HepG2 (cell line): ENCODE results near the gene CACNG8. TPM values are rescaled to one million over a fixed set of nuclear protein-coding genes. Genes with fewer than 3 reads are reported as not detected.

ENCODE experiments used
- ATAC-seq: fragments of 200-7000 bp; cut with Tn5 transposase; 3 replicates; pipeline ENCODE4 v1.9.1; 2020; ENCODE audit warnings: mild to moderate bottlenecking, moderate library complexity
- BruUV-seq: library from RNA; stranded (reverse); fragments of 400-500 nt; replicated peaks from 2 replicates; lab custom pipeline; 2021; lab: Mats Ljungman, UMichigan
- CTCF ChIA-PET: fragments of 300-600 bp; formaldehyde crosslinking; extraction: SDS; loops from one replicate; lab custom pipeline; 2021; ENCODE audit warnings: low total read pairs, inconsistent platforms, low intra/inter-chr PET ratio; lab: Yijun Ruan, JAX
- POLR2A ChIA-PET: fragments of 350-600 bp; sonication (Branson Sonifier 250); formaldehyde crosslinking; loops from one replicate; lab custom pipeline; 2020; ENCODE audit warnings: antibody characterized with exemption, inconsistent platforms; lab: Yijun Ruan, JAX
- DNase-seq: peaks from one replicate; pipeline ENCODE4 v3.0.0-alpha.2; 2015; ENCODE audit warnings: low spot score
- FAIRE-seq: peaks from 3 replicates; lab custom pipeline; 2011; peaks lifted over from hg19 to GRCh38; lab: Jason Lieb, UNC
- H2AFZ ChIP-seq: one replicate; pipeline ENCODE4 v1.6.1; 2011; ENCODE audit warnings: low read length, inconsistent platforms
- H3K27ac ChIP-seq: fragments of 300-600 bp; 3 replicates; pipeline ENCODE4 v1.8.0; 2011; ENCODE audit warnings: mixed run types, mild to moderate bottlenecking, mixed read lengths, low read length, inconsistent platforms; ENCODE audit not compliant: insufficient read depth; ENCODE audit errors: extremely low read length
- H3K27me3 ChIP-seq, 2 experiments: fragments of 200-600 bp in 1 of 2; 2 replicates in 1 of 2; 3 replicates in 1 of 2; pipeline versions ENCODE4 v1.6.0 to v1.8.0; 2011; ENCODE audit warnings: low read length in 2 of 2, mild to moderate bottlenecking in 2 of 2, moderate library complexity in 2 of 2, inconsistent platforms in 1 of 2; ENCODE audit not compliant: insufficient read depth in 2 of 2, control insufficient read depth in 1 of 2
- H3K36me3 ChIP-seq, 2 experiments: fragments of 200-600 bp in 1 of 2; replicated peaks in 1 of 2; 2 replicates in 1 of 2; 3 replicates in 1 of 2; pipeline versions ENCODE4 v1.5.1 to v1.8.0; 2011; ENCODE audit warnings: low read length in 2 of 2, inconsistent platforms in 1 of 2; ENCODE audit not compliant: insufficient read depth in 2 of 2, control insufficient read depth in 1 of 2
- H3K4me1 ChIP-seq: 2 replicates; pipeline ENCODE4 v1.5.1; 2012; ENCODE audit warnings: low read length, inconsistent platforms; ENCODE audit not compliant: insufficient read depth
- H3K4me2 ChIP-seq: 2 replicates; pipeline ENCODE4 v1.6.0; 2011; ENCODE audit warnings: low read depth, low read length, inconsistent platforms
- H3K4me3 ChIP-seq, 3 experiments: fragments of 200-600 bp in 1 of 3; sonication (generic), shearing (Covaris generic) in 1 of 3; replicated peaks in 1 of 3; 2 replicates each; pipeline ENCODE4 v1.5.1; 2011 to 2016; ENCODE audit warnings: low read length in 3 of 3, inconsistent platforms in 2 of 3, low read depth in 2 of 3, mild to moderate bottlenecking in 2 of 3, control low read depth in 1 of 3, mixed read lengths in 1 of 3; ENCODE audit not compliant: insufficient read depth in 1 of 3
- H3K79me2 ChIP-seq: one replicate; pipeline ENCODE4 v1.6.1; 2011; ENCODE audit warnings: low read length, inconsistent platforms; ENCODE audit not compliant: insufficient read depth
- H3K9ac ChIP-seq: 2 replicates; pipeline ENCODE4 v1.6.0; 2011; ENCODE audit warnings: mild to moderate bottlenecking, low read depth, low read length, inconsistent platforms; ENCODE audit not compliant: insufficient read depth
- H3K9me3 ChIP-seq: 2 replicates; pipeline ENCODE4 v1.5.1; 2012; ENCODE audit warnings: mild to moderate bottlenecking, low read length
- H4K20me1 ChIP-seq: 2 replicates; pipeline ENCODE4 v1.6.0; 2011; ENCODE audit warnings: inconsistent platforms, mild to moderate bottlenecking, low read length, moderate library complexity; ENCODE audit not compliant: insufficient read depth
- ARID5B ChIP-seq: IDR thresholded peaks from 2 replicates; pipeline ENCODE4 v1.4.0; 2020; ENCODE audit warnings: mild to moderate bottlenecking, missing genetic modification reagents
- CBX1 ChIP-seq: IDR thresholded peaks from one replicate; pipeline ENCODE4 v1.6.1; 2016; ENCODE audit warnings: antibody characterized with exemption, low read depth
- CHD4 ChIP-seq: fragments of 200-600 bp; sonication (generic); IDR thresholded peaks from 2 replicates; pipeline ENCODE4 v1.7.0; 2017; ENCODE audit warnings: mild to moderate bottlenecking, low read length, borderline replicate concordance
- HOXA5 ChIP-seq: sonication (generic); formaldehyde crosslinking; IDR thresholded peaks from 2 replicates; pipeline ENCODE4 v1.4.0; 2020; ENCODE audit warnings: missing genetic modification reagents
- IKZF4 ChIP-seq: sonication (generic); formaldehyde crosslinking; IDR thresholded peaks from 2 replicates; pipeline ENCODE4 v1.5.1; 2020; ENCODE audit warnings: borderline replicate concordance, mild to moderate bottlenecking, low read depth, missing genetic modification reagents; ENCODE audit errors: not compliant biosample characterization
- KDM5B ChIP-seq: sonication (generic); formaldehyde crosslinking; IDR thresholded peaks from 2 replicates; pipeline ENCODE4 v1.4.0; 2020; ENCODE audit warnings: missing genetic modification reagents, mild to moderate bottlenecking, borderline replicate concordance
- KDM6A ChIP-seq: IDR thresholded peaks from 2 replicates; pipeline ENCODE4 v1.6.1; 2016; ENCODE audit warnings: low read depth
- KLF13 ChIP-seq: sonication (generic); formaldehyde crosslinking; IDR thresholded peaks from 2 replicates; pipeline ENCODE4 v1.4.0; 2020; ENCODE audit warnings: mild to moderate bottlenecking, missing genetic modification reagents
- MXD1 ChIP-seq: sonication (generic); formaldehyde crosslinking; IDR thresholded peaks from 2 replicates; pipeline ENCODE4 v1.4.0; 2020; ENCODE audit warnings: mild to moderate bottlenecking, missing genetic modification reagents
- NR1H2 ChIP-seq: sonication (generic); formaldehyde crosslinking; IDR thresholded peaks from 2 replicates; pipeline ENCODE4 v1.8.1; 2022; ENCODE audit warnings: low read depth, missing genetic modification reagents, borderline replicate concordance
- NRL ChIP-seq: sonication (generic); formaldehyde crosslinking; IDR thresholded peaks from 2 replicates; pipeline ENCODE4 v1.5.0; 2020; ENCODE audit warnings: missing genetic modification reagents, mild to moderate bottlenecking, moderate library complexity, borderline replicate concordance
- UBTF ChIP-seq: sonication (generic); formaldehyde crosslinking; IDR thresholded peaks from 2 replicates; pipeline ENCODE4 v1.4.0; 2020; ENCODE audit warnings: mild to moderate bottlenecking, missing genetic modification reagents
- ZFP62 ChIP-seq: sonication (generic); formaldehyde crosslinking; IDR thresholded peaks from 2 replicates; pipeline ENCODE4 v1.4.0; 2020; ENCODE audit warnings: missing genetic modification reagents
- ZNF251 ChIP-seq: sonication (generic); formaldehyde crosslinking; IDR thresholded peaks from 2 replicates; pipeline ENCODE4 v1.9.0; 2021; ENCODE audit warnings: mild to moderate bottlenecking, missing genetic modification reagents
- ZNF329 ChIP-seq: sonication (generic); formaldehyde crosslinking; IDR thresholded peaks from 2 replicates; pipeline ENCODE4 v1.9.0; 2021; ENCODE audit warnings: low read depth, mild to moderate bottlenecking, missing genetic modification reagents
- ZNF558 ChIP-seq: sonication (generic); formaldehyde crosslinking; IDR thresholded peaks from 2 replicates; pipeline ENCODE4 v1.9.0; 2022; ENCODE audit warnings: mild to moderate bottlenecking, missing genetic modification reagents, borderline replicate concordance
- WGBS: methylation state at CpG from one replicate; pipeline ENCODE4 v1.1.6; 2017; ENCODE audit warnings: low lambda C conversion rate; 5-methylcytosine and 5-hydroxymethylcytosine counted together
- in situ Hi-C: cut with HindIII; loops from 2 replicates; pipeline ENCODE4 v1.10.0; 2017; ENCODE audit warnings: low pct_unique_long_range_greater_than_20kb; ENCODE audit not compliant: extremely low pct_ligation_motif_present
- intact Hi-C: fragments of 100-400 bp; cut with micrococcal nuclease; formaldehyde crosslinking; loops from one replicate; pipeline ENCODE4 v1.10.0; 2022; ENCODE audit not compliant: unreplicated experiment
- polyA plus RNA-seq, 8 experiments: library from polyadenylated mRNA; depleted of rRNA in 3 of 8; stranded (reverse) in 7 of 8; unstranded in 1 of 8; fragments of >200 nt; fragmentation: Illumina TruSeq in 4 of 8; extraction: Trizol in 4 of 8; gene quantifications; 2 replicates each; pipeline versions ENCODE4 v1.2.1 to v1.2.3, GENCODE V29; 2011 to 2016; ENCODE audit warnings: low read depth in 4 of 8, missing spikeins in 1 of 8, mixed read lengths in 1 of 8; ENCODE audit not compliant: insufficient read depth in 1 of 8
- total RNA-seq, 5 experiments: library from RNA; depleted of rRNA; stranded (reverse); fragments of >200 nt; fragmentation: Illumina TruSeq; extraction: Trizol; gene quantifications; 2 replicates each; pipeline ENCODE4 v1.2.3, GENCODE V29; 2016; ENCODE audit warnings: low read depth in 1 of 5

The CACNG8 gene
- total and polyA plus RNA-seq, 2 of the 13 experiments (the other 11 are each of a cell fraction or from before 2014, with no cell fraction given): not detected

- CTCF ChIA-PET: no interaction called here
Observed at GRCh38 chr19:53993448-53993847, 30.7 kb downstream of the CACNG8 start.

More at GRCh38 chr19:53993448-53993847, 30.7 kb downstream of the CACNG8 start:
- in situ Hi-C loops (no loop called here), intact Hi-C loops (no loop called here)
- Histone ChIP-seq H3K4me1 (no peaks in the 10 kb centered on the region), H3K9ac (no peak overlapping the region), H2AFZ (no peak overlapping the region), H3K27ac (no peak overlapping the region), H3K27me3 (peaks cover 8 to 49% of the 10 kb centered on the region in 2 experiments), H3K9me3 (no peaks in the 10 kb centered on the region), H4K20me1 (no peaks in the 10 kb centered on the region), H3K79me2 (no peaks in the 10 kb centered on the region), H3K4me3 (no peak overlapping the region), H3K4me2 (no peak overlapping the region), H3K36me3 (no peaks in the 10 kb centered on the region)
- POLR2A ChIA-PET: no interaction called here
- ATAC-seq: no peak
- DNase-seq: no peak
- 7% methylated on average over 2 of the region's 3 CpGs for WGBS
- no peak for FAIRE-seq
- no peak for TF ChIP-seq MXD1 (CRISPR knock-in tag)
- no peak for TF ChIP-seq ARID5B (CRISPR knock-in tag)
- no peak for TF ChIP-seq NR1H2 (CRISPR knock-in tag)
- TF ChIP-seq ZNF251 (CRISPR knock-in tag): no peak
- no peak for TF ChIP-seq ZFP62
- no peak for TF ChIP-seq ZNF329 (CRISPR knock-in tag)
- no peak for TF ChIP-seq UBTF (CRISPR knock-in tag)
- no peak for TF ChIP-seq KLF13 (CRISPR knock-in tag)
- no peak for TF ChIP-seq KDM6A (CRISPR knock-in tag)
- no peak for TF ChIP-seq NRL
- TF ChIP-seq CBX1: no peak
- TF ChIP-seq CHD4: no peak
- no peak for TF ChIP-seq KDM5B (CRISPR knock-in tag)
- no peak for TF ChIP-seq IKZF4 (CRISPR knock-in tag)
- TF ChIP-seq ZNF558 (CRISPR knock-in tag): no peak
- TF ChIP-seq HOXA5: no peak
- no TSS peak for BruUV-seq
